ENCODE results near the gene JMJD1C.

GRCh38 chr10:63467841-63468240 lies 2.1 kb upstream of the JMJD1C start:
- TF ChIP-seq CTCF (conservative IDR thresholded peaks at IDR 0.05; ENCODE audit: low read length) (no peak), EZH2phosphoT487 (IDR thresholded peaks at IDR 0.05; ENCODE audit: borderline replicate concordance) (no peak)

Measured in Loucy (cell line).